GM21576 (cell line): ENCODE data around the gene RNF223.
"Not testable (repeated sequence)": the region's sequence is repeated elsewhere in the genome, so short reads cannot be mapped to it uniquely, and the experiment has no call there.

Experiments used
- ATAC-seq: cut with Tn5 transposase; IDR thresholded peaks from one replicate; pipeline ENCODE4 v1.9.1; 2021; ENCODE audit warnings: mild to moderate bottlenecking, moderate library complexity; ENCODE audit not compliant: unreplicated experiment

Gene RNF223

GRCh38 chr1:1110561-1110971 is 36.5 kb upstream of the RNF223 start:
- ATAC-seq, result no peak

- no peak for ATAC-seq
Measured at GRCh38 chr1:1109743-1110142, 35.6 kb upstream of the RNF223 start.

- ATAC-seq, result no peak
Measured at GRCh38 chr1:1106510-1107221, 32.6 kb upstream of the RNF223 start.

- ATAC-seq, result not testable (repeated sequence)
Measured at GRCh38 chr1:1104152-1104551, 30.0 kb upstream of the RNF223 start.

- ATAC-seq, result no peak
Measured at GRCh38 chr1:1101503-1101902, 27.4 kb upstream of the RNF223 start.

- no peak for ATAC-seq
Measured at GRCh38 chr1:1100296-1100695, 26.2 kb upstream of the RNF223 start.

GRCh38 chr1:1099506-1100183 is 25.5 kb upstream of the RNF223 start:
- ATAC-seq, result no peak

GRCh38 chr1:1098681-1099421 is 24.7 kb upstream of the RNF223 start:
- no peak for ATAC-seq

GRCh38 chr1:1096136-1096535 is 22.0 kb upstream of the RNF223 start:
- not testable (repeated sequence) for ATAC-seq

GRCh38 chr1:1094981-1095380 is 20.9 kb upstream of the RNF223 start:
- ATAC-seq, result no peak

GRCh38 chr1:1093610-1093943 is 19.5 kb upstream of the RNF223 start:
- ATAC-seq, result no peak

GRCh38 chr1:1092894-1093609 is 18.9 kb upstream of the RNF223 start:
- no peak for ATAC-seq

- no peak for ATAC-seq
Measured at GRCh38 chr1:1092149-1092855, 18.2 kb upstream of the RNF223 start.

- ATAC-seq, result no peak
Measured at GRCh38 chr1:1091344-1092148, 17.4 kb upstream of the RNF223 start.

GRCh38 chr1:1090424-1091343 is 16.6 kb upstream of the RNF223 start:
- no peak for ATAC-seq

GRCh38 chr1:1089731-1090423 is 15.8 kb upstream of the RNF223 start:
- ATAC-seq, result no peak

- no peak for ATAC-seq
Measured at GRCh38 chr1:1088801-1089680, 14.9 kb upstream of the RNF223 start.
